ENCODE data around the gene SNX32.

The SNX32 gene

DNA sequence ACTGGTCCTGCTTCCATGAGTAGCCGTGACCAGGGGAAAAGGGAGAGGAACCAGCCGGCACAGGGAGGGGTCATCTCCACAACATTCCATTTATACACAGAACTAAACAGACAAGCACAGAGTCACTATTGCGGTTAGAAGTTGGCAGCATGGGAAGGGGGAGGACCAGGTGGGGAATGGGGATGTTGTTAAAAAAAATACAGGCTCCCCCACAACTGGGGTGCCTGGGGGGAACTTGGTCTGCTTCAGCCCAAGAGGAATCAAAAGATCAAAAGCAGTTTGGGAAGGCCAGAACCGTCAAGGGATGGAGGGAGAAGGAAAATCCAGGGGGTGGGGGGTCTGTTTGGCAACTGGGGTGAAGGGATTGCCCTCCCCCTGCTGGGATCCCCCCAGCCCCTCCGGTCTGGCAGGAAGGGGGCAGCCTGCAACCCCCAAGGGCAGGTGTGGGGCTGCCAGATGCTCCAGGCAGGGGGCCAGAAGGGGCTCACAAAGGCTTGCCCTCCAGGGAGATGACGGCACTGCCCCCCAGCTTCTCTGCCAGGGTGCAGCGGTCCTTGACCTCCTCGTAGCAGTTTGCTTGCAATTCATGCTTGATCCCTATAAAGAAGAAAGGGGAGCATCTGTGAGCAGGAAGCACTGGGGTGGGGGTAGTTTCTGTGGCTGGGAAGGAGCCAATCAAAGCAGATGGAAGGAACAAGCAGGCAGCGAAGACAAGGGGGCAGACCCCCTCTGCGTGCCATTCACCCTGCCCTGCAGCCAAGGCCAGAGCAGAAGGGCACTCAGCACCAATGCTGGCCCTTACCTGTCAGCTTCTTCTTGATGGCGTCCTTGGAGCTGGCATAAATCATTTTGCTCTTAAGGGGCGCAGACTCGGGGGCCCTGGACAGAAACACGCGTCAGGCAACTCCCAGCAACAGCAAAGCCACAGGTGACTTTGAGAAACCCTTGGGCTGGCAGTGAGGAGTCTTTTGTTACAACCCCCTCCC, 21.4 kb downstream of the SNX32 start:
- no peak for DNase-seq (ENCODE audit: low read depth in 2 of 2, low spot score in 1 of 2)

DNA sequence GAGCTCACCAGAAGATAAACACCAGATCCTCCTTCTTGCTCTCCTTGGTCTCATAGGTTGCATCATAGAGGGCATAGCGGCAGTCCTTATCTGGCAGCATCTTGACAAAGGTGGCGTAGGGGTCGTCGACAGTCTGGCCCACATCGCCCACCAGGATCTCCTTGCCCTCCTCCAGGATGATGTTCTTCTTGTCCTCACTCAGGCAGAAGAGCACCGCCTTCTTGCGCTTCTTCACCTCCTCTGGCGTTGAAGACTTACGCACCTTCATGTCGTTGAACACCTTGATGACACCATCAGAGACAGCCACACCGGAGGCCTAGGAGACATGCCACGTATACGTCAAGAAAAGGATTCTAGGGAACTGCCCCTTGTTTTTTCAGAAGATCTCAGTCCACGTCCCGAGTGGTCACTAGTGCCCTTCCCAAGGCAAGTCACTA, 22.2 kb downstream of the SNX32 start:
- DNase-seq (ENCODE audit: low read depth in 2 of 2, low spot score in 1 of 2) = no peak

- DNase-seq (ENCODE audit: low read depth in 2 of 2, low spot score in 1 of 2) = peak; percentile 68 to 72
These were observed 23.1 kb downstream of the SNX32 start for GRCh38 chr11:65856689-65857499.

- peak; percentile 41 to 45 for DNase-seq (ENCODE audit: low read depth in 2 of 2, low spot score in 1 of 2)
These were observed 23.7 kb downstream of the SNX32 start for GRCh38 chr11:65857500-65857852.

- DNase-seq (ENCODE audit: low read depth in 2 of 2, low spot score in 1 of 2) = peak; percentile 84 to 93
These were observed 24.3 kb downstream of the SNX32 start, which contains the start of gene CFL1 for GRCh38 chr11:65857853-65858680. Gene CFL1 (minus strand): TSS chr11:65858180. CDS start chr11:65858099, 81 bp downstream.

DNA sequence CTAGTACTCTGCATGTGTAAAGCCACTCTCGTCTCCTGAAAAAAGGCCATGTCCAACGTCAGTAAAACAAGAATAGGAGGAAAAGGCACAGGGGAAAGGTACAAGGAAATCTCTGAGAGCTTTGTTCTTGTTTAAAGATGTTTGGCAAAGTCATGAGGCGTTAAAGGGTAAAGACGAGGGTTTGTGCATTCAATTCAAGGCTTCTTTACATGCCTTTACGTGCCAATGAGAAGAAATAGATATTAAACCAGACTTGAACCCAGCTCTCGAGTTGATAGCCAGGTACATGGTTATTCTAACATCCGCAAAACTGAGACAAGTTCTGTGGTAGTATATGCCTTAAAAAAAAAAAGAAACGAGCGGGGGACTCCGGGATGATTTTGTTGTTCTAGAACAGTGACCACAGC, 24.9 kb downstream of the SNX32 start:
- DNase-seq (ENCODE audit: low read depth in 2 of 2, low spot score in 1 of 2) = no peak

DNA sequence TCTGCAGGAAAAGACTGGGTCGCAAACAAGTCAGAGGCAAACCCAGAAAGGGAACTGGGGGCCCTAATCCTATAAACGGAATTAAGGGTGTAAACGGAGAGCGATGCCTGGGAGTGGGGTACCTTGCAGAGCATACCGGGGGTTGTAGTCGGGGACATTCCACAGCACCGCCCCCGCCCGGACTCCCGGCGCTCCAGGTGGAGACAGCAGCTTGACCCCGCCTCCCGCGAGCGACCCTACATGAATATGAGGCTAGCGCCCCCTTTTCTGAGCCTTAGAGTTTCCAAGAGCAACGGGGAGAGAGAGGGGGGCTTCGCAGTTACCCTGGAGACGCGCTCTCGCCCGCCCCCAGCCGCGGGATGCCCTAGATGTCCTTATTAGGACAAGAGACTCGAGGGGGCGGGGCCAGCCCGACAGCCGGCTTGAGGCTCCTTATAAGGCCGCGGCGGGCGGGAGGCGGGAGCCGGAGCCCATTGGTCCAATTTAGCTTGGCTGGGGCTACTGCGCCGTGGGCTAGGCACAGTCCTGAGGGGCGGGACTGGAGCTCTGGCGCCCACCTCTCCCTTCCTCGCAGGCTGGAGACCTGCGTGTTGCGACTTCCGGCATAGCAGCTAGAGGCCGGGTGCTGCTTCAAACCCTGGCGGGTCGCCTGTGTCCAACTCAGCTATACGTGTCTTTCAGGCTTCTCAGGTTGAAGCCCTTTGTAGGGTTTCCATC, 25.5 kb downstream of the SNX32 start:
- DNase-seq (ENCODE audit: low read depth in 2 of 2, low spot score in 1 of 2) = peak; percentile 97 to 98

- no peak for DNase-seq (ENCODE audit: low read depth in 2 of 2, low spot score in 1 of 2)
These were observed 26.1 kb downstream of the SNX32 start for GRCh38 chr11:65859812-65860277.

GRCh38 chr11:65860278-65861164, 26.8 kb downstream of the SNX32 start, which contains the start of gene MUS81:
Gene MUS81 (plus strand): TSS chr11:65860433. CDS start chr11:65860754, 321 bp downstream.
- DNase-seq (ENCODE audit: low read depth in 2 of 2, low spot score in 1 of 2) = peak; percentile 95 to 97

DNA sequence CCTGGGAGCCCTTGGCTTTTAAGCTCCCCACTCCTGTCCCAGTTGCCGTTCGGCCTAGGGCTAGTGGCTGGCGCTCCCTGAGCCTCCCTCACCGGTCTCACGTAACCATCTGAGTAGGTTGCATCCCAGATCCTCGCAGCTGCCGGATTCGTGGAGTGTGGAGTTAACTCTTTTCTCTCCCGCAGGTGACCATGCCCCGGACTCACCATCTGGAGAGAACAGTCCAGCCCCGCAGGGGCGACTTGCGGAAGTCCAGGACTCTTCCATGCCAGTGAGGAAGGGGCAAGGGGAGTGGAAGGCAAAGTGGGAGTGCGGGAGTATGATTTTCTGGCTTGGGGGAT, 27.4 kb downstream of the SNX32 start:
- no peak for DNase-seq (ENCODE audit: low read depth in 2 of 2, low spot score in 1 of 2)

- DNase-seq (ENCODE audit: low read depth in 2 of 2, low spot score in 1 of 2) = no peak
These were observed 27.9 kb downstream of the SNX32 start for GRCh38 chr11:65861533-65862183.

DNA sequence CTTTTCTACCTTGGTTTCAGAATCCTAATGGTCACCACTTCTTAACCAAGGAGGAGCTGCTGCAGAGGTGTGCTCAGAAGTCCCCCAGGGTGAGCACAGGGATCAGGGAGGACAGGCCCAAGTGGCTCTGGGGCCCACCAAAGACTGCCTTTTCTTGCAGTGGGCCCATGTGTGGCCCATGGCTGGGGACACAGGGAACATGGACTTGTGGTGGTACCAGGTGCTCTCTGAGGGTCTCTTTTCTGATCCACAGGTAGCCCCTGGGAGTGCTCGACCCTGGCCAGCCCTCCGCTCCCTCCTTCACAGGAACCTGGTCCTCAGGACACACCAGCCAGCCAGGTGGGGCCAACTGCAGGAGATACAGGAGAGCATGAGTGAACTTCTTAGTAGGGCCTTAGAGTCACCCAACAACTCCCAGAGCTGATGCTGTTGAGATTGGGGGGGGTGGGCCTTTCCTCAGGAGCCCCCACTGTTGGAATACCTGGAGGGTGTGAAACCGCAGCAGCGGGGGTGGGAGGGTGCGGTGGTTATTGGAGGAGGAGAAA, 28.5 kb downstream of the SNX32 start:
- no peak for DNase-seq (ENCODE audit: low read depth in 2 of 2, low spot score in 1 of 2)

GRCh38 chr11:65862941-65863888, 29.5 kb downstream of the SNX32 start:
- no peak for DNase-seq (ENCODE audit: low read depth in 2 of 2, low spot score in 1 of 2)

- DNase-seq (ENCODE audit: low read depth in 2 of 2, low spot score in 1 of 2) = no peak
These were observed 30.3 kb downstream of the SNX32 start for GRCh38 chr11:65863889-65864705.

GRCh38 chr11:65864706-65865471, 31.1 kb downstream of the SNX32 start:
- DNase-seq (ENCODE audit: low read depth in 2 of 2, low spot score in 1 of 2) = no peak
